ENCODE results near the gene LRRC56.

LRRC56 gene

GRCh38 chr11:518463-519202 lies 18.7 kb upstream of the LRRC56 start (continued):
- TF ChIP-seq ZNF518A (tag by site-specific recombination; conservative IDR thresholded peaks at IDR 0.05; ENCODE audit: low read depth) (no peak), HIC1 (tag by site-specific recombination; IDR thresholded peaks at IDR 0.05) (peak; percentile 53; the same call in 1 of the 2 replicates), SCRT2 (tag by site-specific recombination; IDR thresholded peaks at IDR 0.05) (0 out of 2 replicates have a peak, but pooled peaks have one; percentile 26), ZBTB26 (tag by site-specific recombination; optimal IDR thresholded peaks at IDR 0.05) (peak; percentile 69), OVOL3 (tag by site-specific recombination; IDR thresholded peaks at IDR 0.05) (no peak), ZNF223 (tag by site-specific recombination; IDR thresholded peaks at IDR 0.05) (no peak), ZNF624 (tag by site-specific recombination; IDR thresholded peaks at IDR 0.05) (no peak), AEBP2 (tag by site-specific recombination; IDR thresholded peaks at IDR 0.05; ENCODE audit: borderline replicate concordance) (no peak), GLIS2 (tag by site-specific recombination; IDR thresholded peaks at IDR 0.05) (peak; percentile 70), ZNF600 (tag by site-specific recombination; IDR thresholded peaks at IDR 0.05) (peak; percentile 82), ZNF677 (tag by site-specific recombination; IDR thresholded peaks at IDR 0.05) (0 out of 2 replicates have a peak, but pooled peaks have one; percentile 22), ZNF701 (tag by site-specific recombination; IDR thresholded peaks at IDR 0.05) (no peak), YY1 (tag by site-specific recombination; IDR thresholded peaks at IDR 0.05) (no peak), ZNF561 (tag by site-specific recombination; IDR thresholded peaks at IDR 0.05; ENCODE audit: borderline replicate concordance) (peak; percentile 85; the same call in 1 of the 2 replicates), ZNF280D (tag by site-specific recombination; IDR thresholded peaks at IDR 0.05) (no peak), ZNF658 (tag by site-specific recombination; IDR thresholded peaks at IDR 0.05) (no peak), ZNF157 (tag by site-specific recombination; IDR thresholded peaks at IDR 0.05) (no peak), ZNF391 (tag by site-specific recombination; IDR thresholded peaks at IDR 0.05; ENCODE audit: borderline replicate concordance, low read depth) (0 out of 2 replicates have a peak, but pooled peaks have one; percentile 18), ZNF19 (tag by site-specific recombination; IDR thresholded peaks at IDR 0.05; ENCODE audit: low read depth) (no peak), PATZ1 (tag by site-specific recombination; IDR thresholded peaks at IDR 0.05) (peak; percentile 64; the same call in 1 of the 2 replicates), ZFHX2 (tag by site-specific recombination; conservative IDR thresholded peaks at IDR 0.05) (peak; percentile 55), ZNF670 (tag by site-specific recombination; IDR thresholded peaks at IDR 0.05; ENCODE audit: low read depth) (no peak), ZNF660 (tag by site-specific recombination; IDR thresholded peaks at IDR 0.05) (peak; percentile 94), SP3 (tag by site-specific recombination; IDR thresholded peaks at IDR 0.05) (peak; percentile 31)

Measured in HEK293 (cell line).